ENCODE measurements around the gene MS4A14.
"Not testable (repeated sequence)": the region's sequence is repeated elsewhere in the genome, so short reads cannot be mapped to it uniquely, and the experiment has no call there.

MS4A14 gene, protein sequence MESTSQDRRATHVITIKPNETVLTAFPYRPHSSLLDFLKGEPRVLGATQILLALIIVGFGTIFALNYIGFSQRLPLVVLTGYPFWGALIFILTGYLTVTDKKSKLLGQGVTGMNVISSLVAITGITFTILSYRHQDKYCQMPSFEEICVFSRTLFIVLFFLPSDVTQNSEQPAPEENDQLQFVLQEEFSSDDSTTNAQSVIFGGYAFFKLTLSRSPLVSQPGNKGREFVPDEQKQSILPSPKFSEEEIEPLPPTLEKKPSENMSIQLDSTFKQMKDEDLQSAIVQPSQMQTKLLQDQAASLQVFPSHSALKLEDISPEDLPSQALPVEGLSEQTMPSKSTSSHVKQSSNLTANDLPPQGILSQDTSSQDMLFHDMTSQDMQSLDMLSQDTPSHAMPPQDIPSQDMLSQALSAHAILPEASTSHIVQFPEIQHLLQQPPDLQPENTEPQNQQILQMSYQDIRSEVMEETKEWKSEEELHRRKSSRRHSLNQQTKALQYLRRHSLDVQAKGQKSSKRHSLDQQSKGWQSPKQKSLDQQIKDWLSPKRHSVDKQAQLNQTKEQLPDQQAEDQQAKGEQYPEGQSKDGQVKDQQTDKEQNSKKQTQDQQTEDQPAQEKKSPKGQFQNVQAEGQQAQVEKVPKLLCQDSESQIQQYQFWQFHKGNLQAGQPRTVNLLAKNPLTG

DNA sequence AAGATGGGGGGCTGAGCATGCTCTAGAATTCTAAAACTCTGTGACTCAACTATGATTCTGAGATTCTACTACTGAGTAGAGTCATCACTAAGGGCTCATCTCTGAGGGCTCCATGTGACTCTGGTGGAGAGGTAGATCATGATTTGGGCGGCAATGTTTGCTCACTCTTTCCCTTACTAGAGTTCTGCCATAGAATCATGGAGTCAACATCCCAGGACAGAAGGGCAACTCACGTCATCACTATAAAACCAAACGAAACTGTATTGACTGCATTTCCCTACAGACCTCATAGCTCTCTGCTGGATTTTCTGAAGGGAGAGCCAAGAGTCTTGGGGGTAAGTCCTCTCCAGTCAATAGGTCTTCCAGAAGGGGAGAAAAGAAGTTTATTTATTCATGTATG is at the start of gene MS4A14:
Gene MS4A14 (plus strand): TSS at position 78 of the 400 bp plus-strand sequence. CDS start 120 bp downstream, at position 198.
- no peak for DNase-seq

DNA sequence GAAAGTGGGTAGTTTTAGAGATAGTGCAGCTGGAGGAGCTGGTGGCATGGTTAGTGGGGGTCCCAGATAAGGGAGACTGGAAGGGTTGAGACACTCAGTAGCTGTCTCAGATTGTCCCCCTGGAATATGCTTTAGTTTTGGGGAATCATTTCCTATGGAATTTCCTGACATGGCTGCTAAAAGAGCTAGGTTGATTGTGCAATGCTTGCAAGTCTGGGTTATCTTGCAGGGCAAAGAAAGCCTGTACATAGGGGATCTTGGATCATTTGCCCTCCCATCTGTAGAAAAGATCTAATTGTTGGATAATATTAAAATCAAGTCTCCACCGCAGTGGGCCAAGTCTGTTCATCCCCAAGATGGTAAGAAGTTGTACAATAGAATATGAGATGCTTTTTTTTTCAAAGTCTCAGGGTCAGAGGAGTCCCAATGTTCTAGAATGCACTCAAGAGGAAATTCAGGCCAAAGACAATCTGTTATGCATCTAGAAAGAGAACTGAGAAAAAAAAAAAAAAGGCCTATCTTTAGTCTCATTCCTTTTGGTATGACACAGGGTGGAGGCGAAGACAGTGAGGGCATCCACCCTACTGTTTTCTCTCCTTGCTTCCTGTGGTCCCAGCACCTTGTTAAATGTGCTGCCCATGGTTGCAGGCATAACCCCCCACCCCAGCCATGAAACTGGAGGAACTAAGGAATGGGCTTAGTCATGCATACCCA is 49.0 kb upstream of the MS4A14 start:
- no peak for DNase-seq

DNA sequence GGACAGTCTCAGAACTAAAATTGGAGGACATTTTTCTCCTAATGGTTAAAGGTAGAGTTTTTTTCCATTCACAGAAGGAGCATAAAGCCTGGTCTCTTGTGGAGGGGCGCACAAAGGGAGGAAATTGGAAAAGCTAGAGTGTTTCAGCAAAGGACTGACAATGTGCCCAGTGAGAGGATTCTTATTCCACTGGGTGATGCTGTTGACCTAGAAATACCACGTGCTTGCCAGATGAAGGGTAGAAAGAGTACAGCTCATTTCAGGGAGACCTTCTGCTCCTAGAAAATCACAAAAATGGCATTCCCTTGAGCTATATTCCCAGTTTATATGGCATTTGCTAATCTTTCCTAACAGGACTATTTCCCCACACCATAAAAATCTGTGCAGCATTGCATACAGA is 48.1 kb upstream of the MS4A14 start:
- no peak for DNase-seq

- no peak for DNase-seq
Measured at GRCh38 chr11:60349990-60350389, 46.3 kb upstream of the MS4A14 start.

GRCh38 chr11:60357771-60358170 is 38.5 kb upstream of the MS4A14 start:
- no peak for DNase-seq

DNA sequence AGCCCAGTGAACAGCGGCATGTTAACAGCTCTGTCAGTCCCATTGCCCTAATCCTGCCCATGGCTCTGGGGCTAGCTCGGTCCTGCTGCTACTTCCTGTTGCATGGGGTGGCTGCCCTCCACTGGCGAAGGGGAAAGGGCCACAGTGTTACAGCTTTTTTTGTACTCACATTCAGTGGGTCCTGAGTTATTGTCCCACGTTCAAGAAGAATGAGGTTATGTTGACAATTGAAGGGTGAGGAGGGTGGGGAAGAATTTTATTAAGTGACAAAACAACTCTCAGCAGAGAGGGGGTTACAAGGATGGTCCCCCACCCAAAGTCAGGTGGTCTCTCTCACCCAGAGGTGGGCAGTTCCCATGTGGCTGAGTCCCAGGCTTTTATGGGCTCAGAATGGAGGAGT is 35.6 kb upstream of the MS4A14 start:
- no peak for DNase-seq

DNA sequence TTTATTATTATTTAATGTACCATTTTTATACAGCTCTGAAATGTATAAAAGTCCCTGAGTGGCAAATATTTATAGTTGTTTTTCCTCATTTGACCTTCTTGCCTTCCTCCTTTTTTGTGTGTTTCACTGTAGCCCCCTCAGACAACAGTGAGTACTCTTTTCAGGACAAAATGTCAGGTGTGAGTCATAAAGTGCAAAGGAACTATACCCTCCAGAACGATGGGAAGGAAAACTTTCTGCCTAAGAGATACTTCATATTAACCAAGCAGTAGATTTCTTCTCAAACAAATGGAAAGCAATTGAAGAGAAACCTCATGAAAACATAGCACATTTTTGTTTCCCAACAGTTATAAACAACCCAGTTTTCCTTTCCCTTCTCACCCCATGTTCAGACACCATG is 34.0 kb upstream of the MS4A14 start:
- DNase-seq: no peak

GRCh38 chr11:60363542-60364470 is 32.5 kb upstream of the MS4A14 start:
- DNase-seq: peak; percentile 43

- not testable (repeated sequence) for DNase-seq
Measured at GRCh38 chr11:60366262-60366904, 29.9 kb upstream of the MS4A14 start.

- DNase-seq: no peak
Measured at GRCh38 chr11:60367009-60367408, 29.2 kb upstream of the MS4A14 start.

GRCh38 chr11:60367896-60368295 is 28.4 kb upstream of the MS4A14 start:
- DNase-seq: no peak

GRCh38 chr11:60370252-60370810 is 25.9 kb upstream of the MS4A14 start:
- DNase-seq: no peak

- DNase-seq: no peak
Measured at GRCh38 chr11:60370811-60371298, 25.4 kb upstream of the MS4A14 start.

DNA sequence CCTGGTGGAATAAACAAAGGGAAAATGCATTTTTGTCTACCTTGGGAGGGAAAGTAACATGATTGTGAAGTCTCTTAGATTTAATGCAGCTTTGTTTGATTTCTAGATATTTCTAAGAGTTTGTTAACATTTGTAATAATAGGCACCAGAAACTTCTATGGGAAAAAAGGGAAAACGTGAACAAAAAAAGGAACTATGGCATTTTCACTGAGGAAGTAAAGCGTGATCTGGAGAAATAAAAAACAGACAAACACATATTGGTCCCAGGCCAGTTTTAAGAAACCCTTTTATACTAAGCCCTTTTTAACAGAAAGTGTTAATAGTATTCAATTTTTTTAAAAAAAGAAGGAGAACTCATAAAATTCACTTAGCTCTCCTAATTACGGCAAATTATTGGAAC is 24.9 kb upstream of the MS4A14 start:
- no peak for DNase-seq

DNA sequence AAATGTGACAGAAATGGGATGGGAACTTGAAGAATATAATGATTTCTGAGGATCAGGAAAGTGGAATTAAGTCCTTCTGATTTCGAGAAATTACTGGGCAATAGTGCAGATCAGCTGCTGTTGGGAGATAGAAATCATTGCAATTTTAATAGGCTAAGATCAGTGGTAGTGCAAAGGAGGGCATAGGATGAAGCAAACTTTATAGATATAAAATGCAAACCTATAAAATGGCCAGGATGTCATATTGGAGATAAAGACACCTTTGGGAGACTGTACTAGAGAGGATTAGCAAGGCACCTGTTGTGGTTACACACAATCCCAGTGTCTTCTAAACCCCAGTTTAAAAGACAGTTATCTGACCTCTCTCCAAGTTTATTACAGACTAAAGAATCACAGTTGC is 24.4 kb upstream of the MS4A14 start:
- DNase-seq: no peak

DNA sequence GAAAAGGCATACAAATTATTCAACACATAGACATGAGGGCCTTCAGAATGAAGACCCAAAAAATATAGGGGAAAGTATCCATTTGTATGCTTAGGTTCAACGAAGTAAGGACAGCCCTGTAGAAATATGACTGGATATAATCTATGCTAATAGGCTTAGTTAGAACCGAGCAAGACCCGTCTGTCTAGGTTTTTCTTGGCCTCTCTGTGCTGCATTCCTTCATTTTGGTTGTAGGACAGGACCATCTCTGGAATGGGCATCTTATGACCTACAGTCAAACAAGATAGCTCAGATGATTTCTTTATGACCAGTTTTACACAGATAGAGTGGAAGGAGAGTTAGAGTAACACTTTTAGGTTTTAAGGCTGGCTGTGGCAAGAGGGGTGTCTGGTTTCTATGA is 23.5 kb upstream of the MS4A14 start:
- DNase-seq: no peak

DNA sequence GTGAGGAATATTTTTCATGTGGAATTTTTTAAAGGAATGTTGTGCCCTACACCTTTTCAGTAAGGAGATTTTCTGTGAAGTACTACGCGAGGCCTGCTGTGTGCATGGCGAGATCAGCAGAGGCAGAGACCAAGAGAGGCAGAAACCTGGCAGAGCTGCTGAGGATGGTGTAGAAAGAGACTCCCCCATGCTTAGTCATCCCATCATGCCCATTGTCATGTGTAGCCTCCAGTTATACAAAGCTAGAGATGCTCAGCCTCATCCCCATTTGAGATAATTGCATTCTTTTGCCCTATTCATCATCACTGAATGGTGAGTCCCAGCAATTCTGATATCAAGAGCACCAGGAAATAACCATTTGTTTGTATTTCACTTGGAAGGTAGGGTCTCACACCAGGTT is 20.9 kb upstream of the MS4A14 start:
- DNase-seq: no peak

DNA sequence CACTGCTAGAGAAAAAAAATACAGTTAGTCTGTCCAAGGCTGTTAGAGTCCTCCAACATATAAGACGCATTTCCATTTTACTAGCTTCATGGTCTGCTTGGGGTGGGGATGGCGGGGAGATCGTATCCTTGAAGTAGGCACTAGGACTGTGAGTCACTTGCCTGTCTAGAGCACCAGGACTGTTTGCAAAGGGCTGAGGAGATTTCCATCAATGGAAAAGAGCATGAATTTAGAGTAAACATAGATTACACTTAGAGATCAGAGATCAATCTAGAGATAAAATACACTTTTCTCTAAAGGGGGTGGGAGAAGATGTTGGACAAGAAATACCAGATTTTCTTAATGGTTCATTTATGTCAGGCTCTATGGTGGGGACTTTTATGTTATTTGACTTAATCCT is 19.7 kb upstream of the MS4A14 start:
- no peak for DNase-seq

DNA sequence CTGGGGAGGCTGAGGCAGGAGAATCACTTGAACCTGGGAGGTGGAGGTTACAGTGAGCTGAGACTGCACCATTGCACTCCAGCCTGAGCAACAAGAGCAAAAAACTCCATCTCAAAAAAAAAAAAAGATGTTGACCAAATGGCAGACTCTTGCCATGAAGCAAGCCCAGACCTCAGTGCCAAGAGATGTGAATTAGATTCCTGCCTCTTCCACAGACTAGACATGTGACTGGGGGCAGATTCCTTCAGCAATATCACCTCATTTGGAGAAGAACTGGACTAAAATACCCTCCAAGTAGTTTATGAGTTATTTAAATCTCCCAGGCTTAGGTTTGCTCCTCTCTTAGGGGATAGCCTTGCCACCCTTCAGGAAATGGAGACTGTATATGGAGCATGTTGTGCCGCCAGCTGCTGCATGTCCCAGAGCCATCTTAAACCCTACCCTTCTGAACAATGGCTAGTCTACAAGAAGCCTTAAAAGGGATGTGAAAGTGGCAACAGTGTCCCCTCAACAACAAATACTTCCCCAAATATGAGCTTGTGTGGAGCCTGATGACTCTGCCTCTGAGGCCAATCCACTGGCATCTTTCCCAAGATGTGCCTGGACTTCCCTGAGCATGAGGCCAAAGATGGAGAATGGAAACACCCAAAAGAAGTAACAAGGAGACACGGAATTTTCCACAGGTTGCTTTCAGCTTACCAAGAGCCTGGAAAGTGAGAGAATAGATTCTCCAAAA is 18.7 kb upstream of the MS4A14 start:
- DNase-seq: no peak

GRCh38 chr11:60378354-60378753 is 17.9 kb upstream of the MS4A14 start, which contains the start of gene MS4A7:
Gene MS4A7 (plus strand): TSS chr11:60378532. CDS start chr11:60383142, 4,610 bp downstream.
- DNase-seq: no peak
